ENCODE measurements around the gene TXNL4A.

- TF ChIP-seq, protein P1, sequence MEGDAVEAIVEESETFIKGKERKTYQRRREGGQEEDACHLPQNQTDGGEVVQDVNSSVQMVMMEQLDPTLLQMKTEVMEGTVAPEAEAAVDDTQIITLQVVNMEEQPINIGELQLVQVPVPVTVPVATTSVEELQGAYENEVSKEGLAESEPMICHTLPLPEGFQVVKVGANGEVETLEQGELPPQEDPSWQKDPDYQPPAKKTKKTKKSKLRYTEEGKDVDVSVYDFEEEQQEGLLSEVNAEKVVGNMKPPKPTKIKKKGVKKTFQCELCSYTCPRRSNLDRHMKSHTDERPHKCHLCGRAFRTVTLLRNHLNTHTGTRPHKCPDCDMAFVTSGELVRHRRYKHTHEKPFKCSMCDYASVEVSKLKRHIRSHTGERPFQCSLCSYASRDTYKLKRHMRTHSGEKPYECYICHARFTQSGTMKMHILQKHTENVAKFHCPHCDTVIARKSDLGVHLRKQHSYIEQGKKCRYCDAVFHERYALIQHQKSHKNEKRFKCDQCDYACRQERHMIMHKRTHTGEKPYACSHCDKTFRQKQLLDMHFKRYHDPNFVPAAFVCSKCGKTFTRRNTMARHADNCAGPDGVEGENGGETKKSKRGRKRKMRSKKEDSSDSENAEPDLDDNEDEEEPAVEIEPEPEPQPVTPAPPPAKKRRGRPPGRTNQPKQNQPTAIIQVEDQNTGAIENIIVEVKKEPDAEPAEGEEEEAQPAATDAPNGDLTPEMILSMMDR (IDR thresholded peaks at IDR 0.05; ENCODE audit: low read depth, low read length, poor library complexity, severe bottlenecking): no peak
- no peak for TF ChIP-seq EZH2phosphoT487 (IDR thresholded peaks at IDR 0.05; ENCODE audit: borderline replicate concordance, low read length)
Observed at GRCh38 chr18:79941473-79942119, 46.8 kb downstream of the TXNL4A start.
